GM21447 (cell line): ENCODE data around the gene MSI2.

Source experiments
- ATAC-seq: cut with Tn5 transposase; IDR thresholded peaks from one replicate; pipeline ENCODE4 v1.9.1; 2021; ENCODE audit not compliant: unreplicated experiment

The MSI2 gene

GRCh38 chr17:57514614-57515013 lies 258.3 kb downstream of the MSI2 start:
- ATAC-seq: no peak

- no peak for ATAC-seq
Observed at GRCh38 chr17:57515662-57516211, 259.4 kb downstream of the MSI2 start.

- no peak for ATAC-seq
Observed at GRCh38 chr17:57516290-57517230, 260.2 kb downstream of the MSI2 start.

GRCh38 chr17:57517273-57517631 lies 260.9 kb downstream of the MSI2 start:
- ATAC-seq: no peak

- ATAC-seq: no peak
Observed at GRCh38 chr17:57517632-57518456, 261.5 kb downstream of the MSI2 start.

GRCh38 chr17:57518587-57519581 lies 262.6 kb downstream of the MSI2 start:
- no peak for ATAC-seq

- no peak for ATAC-seq
Observed at GRCh38 chr17:57519800-57520199, 263.5 kb downstream of the MSI2 start.

- ATAC-seq: no peak
Observed at GRCh38 chr17:57521606-57522005, 265.3 kb downstream of the MSI2 start.

GRCh38 chr17:57522042-57523005 lies 266.0 kb downstream of the MSI2 start:
- no peak for ATAC-seq

GRCh38 chr17:57523926-57524632 lies 267.8 kb downstream of the MSI2 start:
- no peak for ATAC-seq

GRCh38 chr17:57524839-57525568 lies 268.7 kb downstream of the MSI2 start:
- no peak for ATAC-seq

- ATAC-seq: no peak
Observed at GRCh38 chr17:57527221-57528057, 271.1 kb downstream of the MSI2 start.

GRCh38 chr17:57528058-57528451 lies 271.7 kb downstream of the MSI2 start:
- ATAC-seq: no peak

- no peak for ATAC-seq
Observed at GRCh38 chr17:57530026-57530425, 273.7 kb downstream of the MSI2 start.

- ATAC-seq: no peak
Observed at GRCh38 chr17:57530508-57530907, 274.2 kb downstream of the MSI2 start.

GRCh38 chr17:57531078-57531477 lies 274.8 kb downstream of the MSI2 start:
- ATAC-seq: no peak
